Measurements from ENCODE around the gene GPX6.

GRCh38 chr6:28558629-28559028 is 43.0 kb upstream of the GPX6 start:
- TF ChIP-seq CTCF (conservative IDR thresholded peaks at IDR 0.05 in 1 of 2, IDR thresholded peaks at IDR 0.05 in 1 of 2; ENCODE audit: low read depth in 1 of 2, low read length in 2 of 2), result no peak
- no peak for TF ChIP-seq EZH2 (IDR thresholded peaks at IDR 0.05; ENCODE audit: low read length, missing control alignments)
